GM08714 (cell line): ENCODE data around the gene RHBDF1.
A peak's percentile ranks its signal among the peaks of the same experiment; 100 is the strongest.

Experiments used
- H3K4me3 ChIP-seq: fragments of 200-500 bp; sonication (Bioruptor generic); 2 replicates; pipeline ENCODE4 v1.5.1; 2014; ENCODE audit warnings: mild to moderate bottlenecking, low read length, inconsistent platforms
- ZNF274 ChIP-seq: IDR thresholded peaks from 2 replicates; pipeline ENCODE4 v1.6.1; 2012; ENCODE audit warnings: mild to moderate bottlenecking, low read depth, low read length

RHBDF1 gene

DNA sequence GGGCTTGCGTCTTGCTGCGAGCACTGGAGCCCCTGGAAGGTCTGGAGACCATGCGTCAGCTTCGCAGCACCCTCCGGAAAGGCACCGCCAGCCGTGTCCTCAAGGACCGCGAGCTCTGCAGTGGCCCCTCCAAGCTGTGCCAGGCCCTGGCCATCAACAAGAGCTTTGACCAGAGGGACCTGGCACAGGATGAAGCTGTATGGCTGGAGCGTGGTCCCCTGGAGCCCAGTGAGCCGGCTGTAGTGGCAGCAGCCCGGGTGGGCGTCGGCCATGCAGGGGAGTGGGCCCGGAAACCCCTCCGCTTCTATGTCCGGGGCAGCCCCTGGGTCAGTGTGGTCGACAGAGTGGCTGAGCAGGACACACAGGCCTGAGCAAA is 13.0 kb upstream of the RHBDF1 start:
- no peak overlapping the region for H3K4me3 ChIP-seq
- no peak for TF ChIP-seq ZNF274

DNA sequence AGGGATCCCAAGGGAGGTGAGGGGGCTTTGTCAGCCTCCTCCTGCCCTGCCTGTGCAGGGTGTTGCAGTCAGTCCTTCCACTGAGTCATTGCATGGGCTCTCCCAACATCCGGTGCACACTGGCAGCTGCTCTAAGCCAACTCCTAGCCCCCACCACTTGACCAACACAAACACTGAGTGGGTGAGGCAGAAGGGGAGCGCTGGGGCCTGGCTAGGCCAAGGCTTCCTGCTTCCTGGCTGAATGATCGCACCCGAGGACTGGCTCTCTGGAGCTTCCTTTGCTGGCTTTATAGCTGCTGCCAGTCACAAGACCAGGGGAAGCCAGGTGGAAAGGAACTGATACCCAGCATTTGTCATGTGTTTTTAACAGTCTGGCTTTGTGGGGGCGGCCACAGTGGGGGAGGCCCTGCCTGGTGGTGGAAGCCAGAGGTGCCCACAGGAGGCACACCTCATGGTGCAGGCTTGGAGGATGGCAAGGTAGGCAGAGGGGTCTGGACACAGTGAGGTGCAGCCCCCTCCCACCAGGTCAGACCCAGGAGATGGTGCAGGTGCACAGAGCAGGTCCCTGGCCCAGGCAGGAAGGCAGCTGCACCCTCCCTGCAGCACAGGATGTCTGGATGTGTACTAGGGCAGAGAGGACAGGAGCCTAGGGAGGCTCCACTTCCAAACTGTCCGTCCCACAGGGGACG is 12.4 kb upstream of the RHBDF1 start:
- no peak overlapping the region for H3K4me3 ChIP-seq
- no peak for TF ChIP-seq ZNF274

DNA sequence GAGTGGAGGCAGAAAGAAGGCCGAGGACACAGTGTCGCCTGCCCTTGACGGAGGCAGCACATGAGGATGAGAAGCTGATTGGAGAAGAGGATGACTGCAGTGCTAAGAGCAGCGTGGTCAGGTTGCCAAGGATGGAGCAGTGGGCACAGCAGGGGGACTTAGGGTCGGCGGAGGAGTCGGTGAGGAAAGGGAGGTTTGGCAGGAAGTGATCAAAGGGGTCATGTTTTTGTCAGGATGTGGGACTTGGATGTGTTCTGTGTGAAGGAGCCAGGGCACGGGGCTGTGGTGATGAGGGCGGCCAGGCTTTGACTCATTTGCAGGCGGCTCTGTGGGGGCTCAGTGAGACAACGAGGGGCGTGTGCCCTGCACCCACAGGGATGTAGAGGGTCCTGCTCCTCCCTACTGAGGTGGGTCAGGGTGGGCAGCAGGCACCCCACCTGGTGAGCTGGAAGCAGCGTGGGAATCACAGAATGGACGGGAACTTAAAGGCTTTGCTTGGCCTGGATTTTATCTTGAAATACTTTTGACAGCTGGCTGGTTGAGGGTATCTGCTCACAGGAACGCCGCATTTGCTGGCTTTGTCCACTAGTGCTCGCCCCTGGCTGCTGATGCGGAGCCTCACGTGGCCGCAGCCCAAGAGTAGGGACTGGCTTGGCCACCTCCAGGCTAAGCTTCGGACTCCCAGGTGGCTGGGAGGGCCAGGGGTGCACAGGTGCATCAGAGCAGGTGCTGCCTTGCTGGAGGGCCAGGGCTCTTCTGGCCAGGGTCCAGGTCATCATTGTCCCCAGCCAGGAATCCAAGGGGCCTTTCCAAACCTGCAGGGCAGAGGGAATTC is 11.6 kb upstream of the RHBDF1 start:
- no peak for TF ChIP-seq ZNF274
- no peak overlapping the region for H3K4me3 ChIP-seq

DNA sequence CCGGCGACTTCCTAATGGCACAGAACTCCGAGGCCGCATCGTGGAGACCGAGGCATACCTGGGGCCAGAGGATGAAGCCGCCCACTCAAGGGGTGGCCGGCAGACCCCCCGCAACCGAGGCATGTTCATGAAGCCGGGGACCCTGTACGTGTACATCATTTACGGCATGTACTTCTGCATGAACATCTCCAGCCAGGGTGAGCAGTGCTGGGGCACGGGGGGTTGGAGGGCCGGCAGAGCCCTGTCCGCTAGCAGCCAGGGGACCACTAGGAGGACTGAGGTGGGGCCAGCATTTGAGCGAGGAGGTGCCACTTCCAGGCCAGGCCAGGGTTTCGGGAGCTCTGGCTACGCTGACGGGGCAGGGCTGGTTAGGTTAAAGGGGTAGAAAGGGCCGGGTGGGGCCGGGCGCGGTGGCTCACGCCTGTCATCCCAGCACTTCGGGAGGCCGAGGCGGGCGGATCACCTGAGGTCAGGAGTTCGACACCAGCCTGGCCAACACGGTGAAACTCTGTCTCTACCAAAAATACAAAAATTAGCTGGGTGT is 10.7 kb upstream of the RHBDF1 start:
- no peak for TF ChIP-seq ZNF274
- no peak overlapping the region for H3K4me3 ChIP-seq

DNA sequence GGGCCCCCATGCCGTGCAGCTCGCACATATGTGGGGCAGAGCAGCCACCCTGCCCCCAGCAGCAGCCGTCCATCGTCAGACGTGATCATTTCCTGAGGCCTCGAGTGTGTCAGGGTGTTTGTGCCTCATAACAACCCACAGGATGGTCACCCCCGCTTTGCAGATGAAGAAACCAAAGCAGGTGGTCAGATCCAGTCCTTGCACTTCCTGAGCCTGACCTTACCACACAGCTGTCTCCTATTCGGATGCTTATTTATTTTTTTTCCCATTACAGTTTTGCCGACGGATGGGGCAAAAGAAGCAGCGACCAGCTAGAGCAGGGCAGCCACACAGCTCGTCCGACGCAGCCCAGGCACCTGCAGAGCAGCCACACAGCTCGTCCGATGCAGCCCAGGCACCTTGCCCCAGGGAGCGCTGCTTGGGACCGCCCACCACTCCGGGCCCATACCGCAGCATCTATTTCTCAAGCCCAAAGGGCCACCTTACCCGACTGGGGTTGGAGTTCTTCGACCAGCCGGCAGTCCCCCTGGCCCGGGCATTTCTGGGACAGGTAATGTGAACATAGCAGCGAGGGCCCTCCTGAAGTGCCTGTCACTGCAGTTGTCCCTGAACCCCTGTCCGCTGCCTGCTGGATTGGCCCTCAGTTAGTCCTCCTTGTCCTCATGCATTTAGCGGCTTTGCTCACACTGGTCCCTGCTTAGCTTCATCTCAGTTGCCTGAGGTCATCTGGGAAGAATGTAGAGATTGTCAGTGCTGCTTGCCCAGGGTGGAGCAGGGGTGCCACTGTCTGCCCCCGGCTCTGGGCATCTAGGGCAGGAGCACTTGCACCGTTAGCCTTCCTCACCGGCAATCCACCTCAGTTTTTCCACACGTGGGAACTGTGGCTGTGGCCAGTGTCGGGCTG is 7.0 kb upstream of the RHBDF1 start:
- no peak for TF ChIP-seq ZNF274
- H3K4me3 ChIP-seq = peak overlapping the region; percentile 84; the same call in 1 of the 2 replicates

DNA sequence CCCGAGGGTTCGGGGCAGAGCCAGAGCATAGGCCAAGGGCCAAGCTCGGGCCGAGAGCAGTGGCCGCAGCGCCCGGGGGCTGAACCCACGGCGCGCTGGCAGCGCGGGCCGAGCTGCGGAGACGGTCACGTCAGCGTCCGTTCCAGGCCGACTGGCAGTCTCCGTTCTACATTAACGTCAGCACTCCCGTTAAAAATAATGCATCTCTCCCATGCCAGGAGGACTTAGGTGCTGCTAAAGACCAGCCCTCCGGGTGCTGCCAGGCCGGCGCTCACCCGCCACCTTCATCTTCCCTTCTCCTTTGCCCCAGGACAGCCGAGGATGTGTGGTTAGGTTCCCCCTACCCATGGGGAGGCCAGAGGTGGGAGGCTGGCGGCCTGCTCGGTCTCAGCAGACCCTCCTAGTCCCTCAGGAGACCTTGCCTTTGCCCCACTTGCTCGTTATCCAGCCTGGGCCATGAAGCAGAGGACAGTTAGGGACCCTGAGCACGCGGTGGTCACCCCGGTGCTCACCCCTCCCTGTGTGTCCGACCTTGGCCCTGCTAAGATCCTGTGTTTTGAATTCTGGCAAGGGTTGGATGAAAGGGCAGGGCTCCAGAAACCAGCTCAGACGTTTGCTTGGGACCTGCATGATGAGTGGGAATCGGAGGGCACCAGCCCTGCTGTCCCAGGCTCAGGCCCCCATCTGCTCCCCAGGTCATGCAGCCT is 6.2 kb upstream of the RHBDF1 start:
- no peak for TF ChIP-seq ZNF274

DNA sequence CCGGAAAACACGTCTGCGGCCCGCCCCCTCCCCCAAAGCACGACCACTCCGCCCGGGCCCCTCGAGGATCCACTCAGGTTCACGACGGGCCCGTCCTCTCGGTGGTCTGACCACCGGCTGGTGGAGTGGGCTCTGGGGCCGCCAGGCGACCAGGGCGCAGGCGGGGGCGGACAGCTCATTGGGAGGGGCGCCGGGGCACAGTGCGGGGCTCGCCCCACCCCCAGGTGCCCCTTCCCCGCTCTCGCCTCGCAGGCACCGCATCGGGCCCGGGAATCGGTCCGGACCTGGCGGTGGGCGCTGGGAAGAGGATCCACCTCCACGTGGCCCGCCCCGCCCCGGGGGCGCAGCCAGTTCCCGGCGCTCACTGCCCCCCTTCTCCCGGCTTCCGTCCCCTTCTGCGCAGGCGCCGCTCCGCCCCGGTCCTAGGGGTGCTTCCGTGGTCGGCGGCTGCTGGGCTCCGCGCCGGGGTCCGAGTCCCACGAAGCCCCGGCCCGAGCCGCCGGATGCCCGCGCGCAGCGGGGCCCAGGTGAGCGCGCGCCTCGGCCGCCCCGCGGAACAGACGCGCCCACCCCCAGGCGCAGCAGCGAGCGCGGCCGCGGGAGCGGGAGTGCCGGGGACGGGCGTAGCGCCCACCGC is 5.5 kb upstream of the RHBDF1 start, which contains the start of gene MPG:
Gene MPG, plus strand, starts transcription at position 419 of the 637 bp plus-strand sequence. Its CDS starts 85 bp downstream, at position 504.
- H3K4me3 ChIP-seq = peak within 1 kb of the TSS; percentile 84; the same call in 1 of the 2 replicates
- no peak for TF ChIP-seq ZNF274

More for the DNA sequence above, 6.2 kb upstream of the RHBDF1 start:
- H3K4me3 ChIP-seq = peak overlapping the region; percentile 84; the same call in 1 of the 2 replicates

DNA sequence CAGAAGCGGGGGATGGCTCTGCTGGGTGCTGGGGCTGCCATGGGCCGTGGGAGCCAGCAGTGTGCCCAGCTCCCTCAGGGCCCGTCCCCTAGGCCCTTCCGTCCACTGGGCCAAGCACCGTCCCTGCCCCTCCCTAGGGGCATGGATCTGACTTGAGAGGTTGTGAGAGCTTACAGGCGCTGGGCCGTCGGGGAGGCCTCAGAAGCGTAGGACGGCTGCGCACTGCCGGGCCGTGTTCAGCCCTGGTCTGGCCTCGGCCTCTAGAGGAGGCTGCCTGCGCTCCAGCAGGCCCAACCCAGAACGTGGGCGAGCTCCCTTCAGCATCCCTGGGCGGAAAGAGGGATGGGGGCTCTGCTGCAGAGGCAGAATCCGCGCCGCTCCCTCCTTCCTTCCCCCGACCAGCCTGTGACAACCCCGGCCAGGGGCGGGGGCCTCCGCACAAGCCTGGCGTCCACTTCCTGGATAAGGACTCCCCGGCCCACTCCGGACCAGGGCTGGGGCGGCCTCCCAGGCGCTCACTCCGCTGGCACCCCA is 4.9 kb upstream of the RHBDF1 start:
- peak overlapping the region; percentile 84; the same call in 1 of the 2 replicates for H3K4me3 ChIP-seq
- no peak for TF ChIP-seq ZNF274

DNA sequence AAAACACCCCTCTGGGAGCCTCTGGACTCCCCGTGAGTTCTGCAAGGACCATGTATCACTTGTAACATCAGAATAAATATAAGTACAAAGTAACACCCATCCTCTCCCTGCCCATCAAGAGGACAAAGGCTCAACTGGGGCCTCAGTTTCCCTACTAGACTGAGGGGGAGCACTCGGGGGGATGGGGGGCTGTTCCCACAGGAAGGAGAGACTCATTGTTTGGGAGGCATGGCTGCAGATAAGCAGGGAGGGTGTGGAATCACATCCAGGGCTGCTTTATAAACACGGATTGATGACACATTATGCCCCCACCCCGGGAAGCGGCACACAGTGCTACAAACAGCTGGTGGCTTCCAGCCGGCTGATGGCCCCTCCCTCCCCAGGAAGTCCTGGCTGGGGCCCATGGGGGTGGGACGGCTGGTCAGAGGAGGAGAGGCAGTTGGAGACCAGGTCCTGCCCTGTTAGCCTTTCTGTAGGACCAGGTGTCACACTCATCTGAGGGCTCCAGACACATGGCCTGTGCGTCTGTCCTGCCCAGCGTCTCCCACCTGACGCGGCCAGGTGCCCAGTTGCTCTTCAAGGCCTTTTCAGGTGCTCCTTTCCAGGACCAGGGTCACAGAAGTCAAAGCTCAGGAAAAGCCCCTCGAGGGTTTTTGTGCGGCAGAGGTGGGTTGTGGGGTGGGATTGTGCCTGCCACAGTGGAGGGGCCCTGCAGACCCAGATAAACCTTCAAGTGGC is 4.3 kb upstream of the RHBDF1 start:
- H3K4me3 ChIP-seq = peak overlapping the region; percentile 84; the same call in 1 of the 2 replicates
- TF ChIP-seq ZNF274 = no peak

DNA sequence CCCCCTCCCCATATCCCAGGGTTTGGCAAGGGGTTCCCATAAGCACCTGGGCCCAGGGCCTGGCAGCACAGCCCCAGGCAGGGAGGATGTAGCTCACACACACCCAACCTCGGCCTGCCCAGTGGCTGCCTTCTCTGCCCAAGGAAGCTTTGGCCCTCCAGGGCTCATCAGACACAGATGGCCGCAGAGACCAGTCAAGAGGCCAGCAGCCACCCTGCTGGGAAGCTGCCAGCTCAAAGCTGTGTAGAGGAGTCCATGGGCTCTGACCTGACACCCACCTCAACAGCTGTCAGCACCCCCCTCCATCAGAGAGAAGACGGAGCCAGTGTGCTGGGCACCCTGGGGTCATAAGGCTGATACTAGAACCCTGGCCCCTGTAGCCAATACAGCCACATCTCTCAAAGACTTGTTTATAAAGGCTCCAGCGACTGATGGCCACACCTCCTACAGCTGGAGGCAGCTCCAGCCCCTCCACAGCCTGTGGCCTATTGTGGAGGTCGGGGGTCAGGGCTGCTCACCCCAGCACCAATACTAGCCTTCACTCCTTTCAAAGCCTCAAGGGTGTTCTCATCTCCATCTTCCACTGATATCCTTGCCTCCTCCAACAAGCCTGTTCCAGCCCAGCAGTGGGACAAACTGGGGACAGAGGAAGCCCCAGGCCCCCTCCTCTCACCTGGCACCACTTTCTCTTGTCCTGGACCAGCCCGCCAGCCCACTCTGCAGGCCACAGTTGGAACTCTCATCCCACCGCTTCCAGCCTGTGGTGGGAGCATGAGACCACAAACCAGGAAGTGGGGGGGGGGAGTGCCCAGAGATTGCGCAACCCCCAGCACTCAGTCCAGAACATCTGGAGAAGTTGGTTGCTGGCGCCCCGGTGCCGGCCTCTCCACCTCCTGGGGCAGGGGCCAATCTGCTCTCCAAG is 3.4 kb upstream of the RHBDF1 start:
- H3K4me3 ChIP-seq = no peak overlapping the region
- TF ChIP-seq ZNF274 = no peak
